Suppressor macrophage treated with lipopolysaccharide for 4 hours (primary cell): Measurements from ENCODE around the gene LRP1.
A peak's percentile ranks its signal among the peaks of the same experiment; 100 is the strongest.

Experiments used
- DNase-seq: peaks from one replicate; pipeline ENCODE4 v3.0.0-alpha.2; 2020

LRP1 gene

DNA sequence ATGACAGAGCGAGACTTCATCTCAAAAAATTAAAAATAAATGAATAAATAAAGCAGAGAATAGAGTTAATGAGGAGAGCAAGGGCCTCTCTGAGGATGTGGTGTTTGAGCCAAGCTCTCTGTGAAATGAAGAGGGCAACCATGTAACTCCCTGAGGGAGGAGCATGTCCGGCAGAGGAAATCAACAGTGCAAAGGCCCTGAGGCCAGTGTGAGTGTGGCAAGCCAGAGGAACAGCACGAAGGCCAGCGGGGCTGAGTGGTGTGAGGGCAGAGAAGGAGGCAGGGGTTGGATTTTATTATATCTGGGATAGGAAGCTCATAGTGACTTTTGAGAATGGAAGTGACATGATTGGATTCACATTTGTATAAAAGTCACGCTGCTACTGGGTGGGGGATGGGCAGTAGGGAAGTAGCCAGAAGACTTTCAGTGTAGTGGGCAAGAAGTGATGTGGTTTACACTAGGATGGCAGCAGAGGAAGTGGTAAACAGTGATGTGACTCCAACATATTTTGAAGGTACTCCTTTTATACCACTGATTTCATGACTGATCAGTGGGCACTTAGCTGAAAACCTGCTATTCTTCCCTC is 29.4 kb downstream of the LRP1 start:
- peak; percentile 80 for DNase-seq

DNA sequence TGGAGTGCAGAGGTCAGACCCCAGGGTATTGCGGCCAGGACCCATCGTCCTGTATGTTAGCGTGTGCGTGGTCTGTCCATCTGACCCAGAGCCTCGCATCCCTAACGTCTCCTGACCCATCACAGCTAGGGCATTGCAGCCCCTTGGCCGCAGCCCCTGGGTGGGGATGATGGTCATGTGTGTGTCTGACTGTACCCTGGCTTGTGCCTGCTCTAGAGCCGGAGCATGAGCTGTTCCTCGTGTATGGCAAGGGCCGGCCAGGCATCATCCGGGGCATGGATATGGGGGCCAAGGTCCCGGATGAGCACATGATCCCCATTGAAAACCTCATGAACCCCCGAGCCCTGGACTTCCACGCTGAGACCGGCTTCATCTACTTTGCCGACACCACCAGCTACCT is 29.9 kb downstream of the LRP1 start:
- no peak for DNase-seq

DNA sequence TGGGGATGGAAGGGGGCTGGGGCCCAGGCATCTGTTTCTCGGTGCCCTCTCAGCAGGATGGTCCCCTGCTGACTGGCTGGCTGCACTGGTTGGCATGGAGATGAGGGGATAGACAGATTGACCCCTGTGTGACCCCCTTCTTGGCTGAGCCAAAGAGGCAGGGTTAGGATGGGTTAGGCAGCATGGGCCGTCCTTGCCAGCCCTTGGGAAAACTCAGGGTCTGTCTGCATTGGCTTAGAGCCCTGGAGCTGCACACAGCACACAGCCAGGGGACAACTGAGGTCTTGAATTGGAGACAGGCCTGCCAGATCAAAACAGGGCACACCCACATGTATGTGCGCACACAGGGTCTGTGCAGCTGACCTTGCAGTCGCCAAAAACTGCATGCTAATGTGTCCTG is 30.4 kb downstream of the LRP1 start:
- DNase-seq = no peak

DNA sequence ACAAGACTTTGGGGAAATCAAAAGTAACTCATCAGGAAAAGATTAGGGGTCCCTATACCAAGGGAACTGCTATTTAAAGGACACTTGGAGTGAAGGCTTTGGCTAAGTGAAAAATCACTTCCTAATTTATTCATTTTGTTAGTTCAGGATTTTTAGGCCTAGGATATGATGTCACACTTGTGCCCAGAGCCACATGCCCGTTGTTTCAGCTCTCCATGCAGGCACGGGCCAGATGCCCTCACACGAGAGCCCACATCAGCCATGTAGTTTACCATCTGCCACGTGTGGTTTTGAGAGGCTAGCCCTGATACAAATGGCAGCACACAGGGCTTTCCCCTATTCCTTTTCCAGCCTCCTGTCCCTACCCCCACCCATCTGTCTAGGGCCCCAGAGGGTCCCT is 31.0 kb downstream of the LRP1 start:
- peak; percentile 60 for DNase-seq

DNA sequence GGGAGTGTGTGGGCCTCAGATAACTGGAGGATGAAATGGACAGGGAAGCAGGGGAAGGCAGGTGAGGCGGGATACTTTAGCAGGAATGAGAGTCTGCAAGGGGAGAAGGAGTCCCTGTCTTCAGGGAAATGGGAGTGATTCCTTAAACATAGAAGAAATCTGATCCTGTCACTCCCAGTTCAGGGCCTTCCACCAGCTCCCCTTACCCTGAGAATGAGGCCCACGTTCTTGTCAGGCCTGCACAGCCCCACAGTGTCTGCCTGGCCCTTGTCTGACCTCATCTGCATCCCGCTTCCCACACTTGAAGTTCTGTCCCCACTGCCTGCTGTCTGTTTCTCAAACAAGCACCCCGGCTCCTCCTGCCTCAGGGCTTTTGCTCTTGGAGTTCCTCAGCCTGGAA is 31.8 kb downstream of the LRP1 start:
- DNase-seq = no peak

DNA sequence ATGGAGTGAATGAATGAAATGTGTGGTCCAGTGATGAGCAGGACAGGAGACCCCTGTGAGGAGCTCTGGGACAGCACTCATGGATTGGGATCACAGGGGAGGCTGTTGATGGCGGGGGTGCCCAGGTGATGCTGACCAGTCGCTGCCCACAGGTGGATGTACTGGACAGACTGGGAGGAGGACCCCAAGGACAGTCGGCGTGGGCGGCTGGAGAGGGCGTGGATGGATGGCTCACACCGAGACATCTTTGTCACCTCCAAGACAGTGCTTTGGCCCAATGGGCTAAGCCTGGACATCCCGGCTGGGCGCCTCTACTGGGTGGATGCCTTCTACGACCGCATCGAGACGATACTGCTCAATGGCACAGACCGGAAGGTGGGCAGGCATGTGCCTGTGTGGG is 32.5 kb downstream of the LRP1 start:
- no peak for DNase-seq

DNA sequence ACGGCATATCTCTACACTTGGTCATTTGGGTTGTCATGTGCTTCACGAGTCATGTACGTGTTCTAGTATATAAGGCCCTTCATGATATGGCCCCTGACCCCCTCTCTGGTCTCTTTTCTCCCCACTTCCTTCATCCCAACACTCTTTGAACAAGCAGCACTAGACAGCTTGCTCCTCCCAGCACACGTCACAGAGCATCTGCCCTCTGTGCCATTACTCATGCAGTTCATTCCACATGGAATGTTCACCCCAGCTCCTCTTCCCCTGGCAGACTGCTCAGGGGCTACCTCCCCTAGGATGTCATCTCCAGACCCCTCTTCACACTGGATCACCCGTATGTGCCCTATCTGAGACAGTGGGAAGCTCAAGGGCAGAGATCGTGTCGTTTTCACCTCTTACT is 33.2 kb downstream of the LRP1 start:
- DNase-seq = no peak

DNA sequence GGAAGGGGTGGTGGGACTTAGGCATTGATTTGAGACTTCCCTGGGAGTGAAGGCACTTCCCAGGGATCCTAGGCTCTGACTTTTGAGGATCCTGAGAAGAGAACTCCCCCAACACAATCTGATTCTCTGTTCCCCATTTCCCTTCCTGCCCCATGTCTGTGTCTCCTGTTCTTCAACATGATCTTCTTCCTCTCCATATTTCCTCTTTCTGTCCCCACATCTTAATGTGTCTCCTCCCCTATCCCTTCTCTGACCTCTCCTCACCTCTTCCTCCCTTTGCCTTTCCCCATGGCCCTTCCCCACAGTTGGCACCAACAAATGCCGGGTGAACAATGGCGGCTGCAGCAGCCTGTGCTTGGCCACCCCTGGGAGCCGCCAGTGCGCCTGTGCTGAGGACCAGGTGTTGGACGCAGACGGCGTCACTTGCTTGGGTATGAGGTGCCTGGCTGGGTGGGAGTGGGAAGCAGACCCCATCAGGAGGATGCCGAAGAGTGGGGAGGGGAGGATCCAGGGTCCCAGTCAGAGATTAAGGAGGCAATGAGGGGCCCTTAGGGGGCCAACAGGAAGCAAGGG is 34.4 kb downstream of the LRP1 start:
- DNase-seq = peak; percentile 54

DNA sequence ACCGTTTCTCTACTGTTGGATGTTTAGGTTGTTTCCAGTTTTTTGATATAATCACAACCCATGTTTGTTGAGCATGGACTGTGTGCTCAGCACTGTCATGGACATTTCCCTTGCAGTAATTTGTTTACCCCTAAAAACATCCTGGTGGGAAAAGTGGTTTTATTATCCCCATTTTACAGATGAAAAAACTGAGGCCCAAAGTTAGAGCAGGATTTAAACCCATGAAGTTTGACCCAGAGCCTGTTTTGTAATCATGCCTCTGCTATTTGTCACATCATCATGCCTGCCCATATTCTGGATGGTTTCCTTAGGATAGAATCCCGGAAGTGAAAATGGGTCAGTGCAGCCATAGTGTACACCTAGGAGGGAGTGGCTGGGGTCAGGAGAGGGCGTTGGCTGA is 36.2 kb downstream of the LRP1 start:
- no peak for DNase-seq

DNA sequence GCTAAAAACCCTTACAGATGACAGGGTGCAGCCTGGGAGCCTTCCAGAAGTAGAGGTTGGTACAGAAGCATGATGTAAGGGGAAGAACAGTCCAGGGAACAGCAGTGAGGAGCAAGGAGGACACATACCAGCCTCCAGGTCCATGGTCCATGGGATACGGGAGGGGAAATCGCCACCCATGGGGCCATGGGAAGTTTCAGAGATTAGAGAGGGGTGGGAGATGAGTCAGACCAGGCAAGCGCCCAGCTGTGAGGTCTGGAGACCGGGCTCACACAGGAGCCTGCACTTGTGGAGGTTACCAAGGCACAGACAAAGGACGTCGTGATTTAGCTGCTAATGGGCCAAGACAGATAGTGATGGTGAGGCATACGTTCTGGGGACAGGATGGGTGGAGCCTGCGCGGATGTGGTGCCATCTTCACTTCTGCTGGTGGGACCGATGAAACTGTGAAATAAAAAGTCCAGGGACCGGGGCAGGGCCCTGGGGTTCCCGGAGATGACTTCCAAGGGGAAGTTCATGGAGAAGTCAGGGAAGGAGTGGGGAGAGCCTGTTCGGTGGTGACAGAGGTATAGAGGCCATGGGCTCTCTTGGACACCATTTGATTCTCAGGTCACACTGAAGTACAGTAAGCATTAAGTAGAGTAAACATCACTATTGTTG is 36.8 kb downstream of the LRP1 start:
- DNase-seq = peak; percentile 38

DNA sequence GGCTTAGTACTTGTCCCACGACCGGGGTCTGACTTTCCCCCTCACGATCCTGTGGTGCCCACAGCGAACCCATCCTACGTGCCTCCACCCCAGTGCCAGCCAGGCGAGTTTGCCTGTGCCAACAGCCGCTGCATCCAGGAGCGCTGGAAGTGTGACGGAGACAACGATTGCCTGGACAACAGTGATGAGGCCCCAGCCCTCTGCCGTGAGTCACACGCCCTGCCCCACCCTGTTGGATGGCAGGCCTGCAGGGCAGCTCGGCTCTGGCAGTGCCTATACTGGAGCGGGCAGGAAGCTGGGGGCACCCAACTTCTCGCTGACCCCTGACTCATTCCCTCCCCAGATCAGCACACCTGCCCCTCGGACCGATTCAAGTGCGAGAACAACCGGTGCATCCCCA is 37.5 kb downstream of the LRP1 start:
- DNase-seq = peak; percentile 40

DNA sequence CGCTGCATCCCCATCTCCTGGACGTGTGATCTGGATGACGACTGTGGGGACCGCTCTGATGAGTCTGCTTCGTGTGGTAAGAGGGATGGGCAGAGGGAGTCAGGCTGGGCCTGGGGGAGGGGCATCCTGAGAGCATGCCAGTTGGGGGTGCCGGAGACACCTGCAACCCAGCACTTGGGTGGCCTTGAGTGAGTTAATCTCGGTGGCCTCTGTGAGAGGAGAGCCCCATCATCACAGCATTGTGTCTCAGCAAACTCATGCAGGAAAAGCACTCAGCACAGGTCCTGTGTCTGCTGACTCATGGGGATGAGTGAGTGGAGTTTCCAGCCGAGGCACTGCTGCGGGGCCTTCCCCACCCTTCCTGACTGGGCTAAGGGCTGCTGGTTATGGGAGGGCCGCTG is 38.7 kb downstream of the LRP1 start:
- DNase-seq = peak; percentile 77

DNA sequence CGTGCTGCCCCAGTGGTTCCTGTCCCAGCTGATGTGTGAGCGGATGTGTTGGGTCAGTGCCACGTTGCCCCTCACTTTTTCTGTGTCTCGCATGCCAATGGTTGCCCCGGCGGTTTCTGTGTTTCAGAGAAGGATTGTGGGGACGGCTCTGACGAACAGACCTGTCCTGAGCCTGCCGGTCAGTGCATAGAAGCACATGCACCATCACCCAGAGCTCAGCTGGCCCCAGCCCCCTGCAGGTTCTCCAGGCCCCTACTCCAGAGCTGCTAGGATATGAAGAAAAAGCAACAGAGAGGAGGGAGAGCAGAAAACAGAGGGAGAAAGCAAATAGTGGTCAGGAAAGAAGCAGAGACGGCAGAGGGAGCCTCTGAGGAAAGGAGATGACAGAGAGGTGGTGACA is 39.8 kb downstream of the LRP1 start:
- no peak for DNase-seq

DNA sequence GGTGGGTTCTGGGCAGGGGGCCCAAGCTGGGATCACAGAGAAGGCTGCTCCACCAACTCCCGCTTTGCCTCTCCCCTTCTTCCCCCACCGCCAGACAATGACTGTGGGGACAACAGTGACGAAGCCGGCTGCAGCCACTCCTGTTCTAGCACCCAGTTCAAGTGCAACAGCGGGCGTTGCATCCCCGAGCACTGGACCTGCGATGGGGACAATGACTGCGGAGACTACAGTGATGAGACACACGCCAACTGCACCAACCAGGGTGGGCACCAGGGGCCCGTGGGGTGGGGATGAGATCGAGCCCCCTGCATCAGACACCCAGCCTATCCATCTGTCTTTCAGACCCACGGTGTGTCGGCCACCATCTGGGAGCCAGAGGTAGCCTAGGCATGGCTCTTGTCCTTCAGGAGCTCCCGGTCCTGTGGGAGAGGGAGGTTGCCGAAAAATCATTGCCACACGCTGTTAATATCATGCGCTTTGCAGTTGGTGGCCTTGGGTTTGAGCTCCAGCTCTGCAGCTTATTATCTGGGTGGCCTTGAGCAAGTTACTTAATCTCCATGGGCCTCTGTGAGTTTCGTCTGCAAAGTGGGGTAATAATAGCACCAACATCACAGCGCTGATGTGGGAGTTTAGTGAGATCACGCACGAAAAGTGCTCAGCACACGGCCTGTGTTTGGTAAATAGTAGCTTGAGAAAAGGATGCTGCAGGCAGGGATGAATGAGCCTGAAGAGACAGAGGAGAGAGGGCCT is 40.9 kb downstream of the LRP1 start:
- no peak for DNase-seq

DNA sequence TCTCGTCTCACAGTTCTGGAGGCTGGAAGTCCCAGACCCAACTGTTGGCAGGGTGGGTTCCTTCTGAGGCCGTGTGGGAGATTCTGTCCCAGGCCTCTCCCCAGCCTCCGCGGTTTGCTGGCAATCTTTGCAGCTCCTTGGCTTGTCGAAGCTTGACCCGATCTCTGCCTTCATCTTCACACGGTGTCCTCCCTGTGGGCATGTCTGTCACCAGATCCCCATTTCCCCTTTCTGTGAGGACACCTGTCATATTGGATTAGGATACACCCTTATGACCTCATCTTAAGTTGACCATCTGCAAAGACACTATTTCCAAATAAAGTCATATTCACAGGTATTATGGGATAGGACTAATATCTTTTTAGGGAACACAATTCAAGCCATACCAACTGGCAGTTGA is 41.7 kb downstream of the LRP1 start:
- DNase-seq = no peak

DNA sequence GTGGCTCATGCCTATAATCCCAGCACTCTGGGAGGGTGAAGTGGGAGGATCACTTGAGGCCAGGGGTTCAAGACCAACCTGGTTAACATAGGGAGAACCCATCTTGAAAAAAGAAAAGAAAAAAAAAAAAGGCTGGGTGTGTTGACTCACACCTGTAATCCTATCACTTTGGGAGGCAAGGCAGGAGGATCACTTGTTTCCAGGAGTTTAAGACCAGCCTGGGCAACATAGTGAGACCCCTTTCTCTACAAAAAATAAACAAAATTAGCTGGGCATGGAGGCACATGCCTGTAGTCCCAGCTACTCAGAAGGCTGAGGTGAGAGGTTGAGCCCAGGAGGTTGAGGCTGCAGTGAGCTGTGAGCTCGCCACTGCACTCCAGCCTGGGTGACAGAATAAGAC is 42.1 kb downstream of the LRP1 start:
- no peak for DNase-seq

DNA sequence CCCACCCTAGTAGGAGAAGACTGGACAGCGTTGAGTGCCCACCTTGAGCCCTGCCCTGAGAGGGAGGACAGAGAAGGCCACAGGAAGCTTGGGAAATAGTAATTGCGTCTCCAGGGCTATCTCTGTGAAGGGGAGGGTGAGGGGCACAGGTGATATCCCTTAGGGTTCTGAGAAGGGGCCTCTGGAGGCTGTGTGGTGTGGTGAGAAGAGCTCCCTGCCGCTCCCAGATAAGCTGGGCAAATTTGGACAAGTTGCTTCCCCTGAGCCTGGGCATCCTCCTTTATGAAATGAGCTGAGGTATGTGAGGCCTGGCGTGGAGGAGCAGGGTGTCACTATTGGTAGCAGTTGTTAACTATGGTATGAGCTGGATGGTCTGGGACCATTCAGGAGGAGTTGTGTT is 42.6 kb downstream of the LRP1 start:
- no peak for DNase-seq

DNA sequence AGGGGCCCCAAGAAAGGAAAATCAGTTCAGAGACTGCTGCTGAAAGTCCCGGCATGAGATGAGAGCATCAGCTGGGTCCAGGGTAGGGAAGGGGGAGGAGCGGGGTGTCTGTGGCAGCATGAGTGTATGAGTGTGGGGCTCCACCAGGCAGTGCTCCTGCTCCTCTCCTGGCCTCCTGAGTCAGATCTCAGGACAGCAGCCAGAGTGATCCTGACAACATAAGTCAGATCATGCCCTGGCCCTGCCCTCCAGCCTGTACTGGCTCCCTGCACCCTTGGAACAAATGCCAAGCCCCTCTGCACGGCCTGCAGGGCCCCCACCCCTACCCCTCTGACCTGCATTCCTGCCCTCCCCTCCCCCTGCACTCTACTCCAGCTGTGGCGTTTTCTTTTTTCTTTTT is 43.4 kb downstream of the LRP1 start:
- no peak for DNase-seq

DNA sequence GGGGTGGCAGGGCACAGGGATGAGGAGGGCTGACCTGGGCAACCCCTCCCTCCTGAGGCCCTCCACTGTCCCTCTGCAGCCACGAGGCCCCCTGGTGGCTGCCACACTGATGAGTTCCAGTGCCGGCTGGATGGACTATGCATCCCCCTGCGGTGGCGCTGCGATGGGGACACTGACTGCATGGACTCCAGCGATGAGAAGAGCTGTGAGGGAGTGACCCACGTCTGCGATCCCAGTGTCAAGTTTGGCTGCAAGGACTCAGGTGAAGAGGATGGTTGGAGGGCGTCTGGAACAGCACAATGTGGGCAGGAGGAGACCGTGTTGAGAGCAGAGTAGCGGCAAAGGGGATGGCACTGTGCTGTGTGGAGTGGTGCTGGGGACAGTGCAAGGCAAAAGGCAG is 44.8 kb downstream of the LRP1 start:
- DNase-seq = peak; percentile 56

DNA sequence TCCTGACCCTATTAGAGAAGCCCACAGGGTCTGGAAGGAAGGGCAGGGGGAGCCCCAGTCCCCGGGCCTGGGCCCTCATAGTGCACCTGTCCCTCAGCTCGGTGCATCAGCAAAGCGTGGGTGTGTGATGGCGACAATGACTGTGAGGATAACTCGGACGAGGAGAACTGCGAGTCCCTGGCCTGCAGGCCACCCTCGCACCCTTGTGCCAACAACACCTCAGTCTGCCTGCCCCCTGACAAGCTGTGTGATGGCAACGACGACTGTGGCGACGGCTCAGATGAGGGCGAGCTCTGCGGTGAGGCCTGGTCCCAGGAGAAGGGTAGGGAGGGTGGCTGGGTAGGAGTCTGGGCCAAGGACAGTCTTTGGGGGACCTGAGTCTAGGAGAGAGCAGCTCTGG is 45.4 kb downstream of the LRP1 start:
- DNase-seq = no peak

DNA sequence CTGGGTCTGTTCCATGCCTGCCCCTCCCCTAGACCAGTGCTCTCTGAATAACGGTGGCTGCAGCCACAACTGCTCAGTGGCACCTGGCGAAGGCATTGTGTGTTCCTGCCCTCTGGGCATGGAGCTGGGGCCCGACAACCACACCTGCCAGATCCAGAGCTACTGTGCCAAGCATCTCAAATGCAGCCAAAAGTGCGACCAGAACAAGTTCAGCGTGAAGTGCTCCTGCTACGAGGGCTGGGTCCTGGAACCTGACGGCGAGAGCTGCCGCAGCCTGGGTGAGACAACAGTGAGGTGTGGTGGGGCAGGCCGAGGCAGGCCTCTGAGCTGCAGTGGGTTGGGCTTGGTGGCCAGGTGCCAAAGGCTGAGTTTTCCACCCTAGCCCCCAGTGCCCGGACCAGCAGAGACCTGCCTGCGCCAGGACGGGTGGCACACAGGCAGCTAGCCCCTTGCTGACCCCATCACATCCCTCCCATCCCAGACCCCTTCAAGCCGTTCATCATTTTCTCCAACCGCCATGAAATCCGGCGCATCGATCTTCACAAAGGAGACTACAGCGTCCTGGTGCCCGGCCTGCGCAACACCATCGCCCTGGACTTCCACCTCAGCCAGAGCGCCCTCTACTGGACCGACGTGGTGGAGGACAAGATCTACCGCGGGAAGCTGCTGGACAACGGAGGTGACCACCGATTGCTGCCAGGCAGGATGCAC is 47.3 kb downstream of the LRP1 start:
- peak; percentile 86 for DNase-seq

DNA sequence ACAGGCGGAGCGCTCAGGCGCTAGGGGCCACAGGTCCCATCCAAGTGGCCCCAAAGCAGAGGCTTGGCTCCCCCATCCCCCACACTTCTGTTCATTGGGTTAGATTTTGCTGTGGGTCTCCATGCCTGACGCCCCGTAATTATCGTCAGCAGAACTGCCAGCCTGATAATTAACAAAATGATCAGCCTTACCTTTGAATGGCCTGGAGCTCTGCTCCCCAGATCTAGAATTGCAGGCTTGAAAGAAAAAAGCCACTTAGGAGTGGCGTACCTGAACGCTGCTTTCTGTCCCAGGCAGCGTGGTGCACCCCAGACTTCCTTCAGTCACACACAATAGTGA is 47.8 kb downstream of the LRP1 start:
- no peak for DNase-seq

DNA sequence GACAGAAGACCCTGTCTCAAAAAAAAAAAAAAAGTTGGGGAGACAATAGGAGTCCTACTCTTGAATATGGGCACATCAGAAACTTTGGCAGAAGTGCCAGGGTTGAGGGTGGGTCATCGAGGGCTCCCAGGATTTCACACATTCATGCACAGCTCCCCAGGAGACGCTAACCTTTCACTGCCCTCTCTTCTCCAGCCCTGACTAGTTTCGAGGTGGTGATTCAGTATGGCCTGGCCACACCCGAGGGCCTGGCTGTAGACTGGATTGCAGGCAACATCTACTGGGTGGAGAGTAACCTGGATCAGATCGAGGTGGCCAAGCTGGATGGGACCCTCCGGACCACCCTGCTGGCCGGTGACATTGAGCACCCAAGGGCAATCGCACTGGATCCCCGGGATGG is 48.6 kb downstream of the LRP1 start:
- no peak for DNase-seq

DNA sequence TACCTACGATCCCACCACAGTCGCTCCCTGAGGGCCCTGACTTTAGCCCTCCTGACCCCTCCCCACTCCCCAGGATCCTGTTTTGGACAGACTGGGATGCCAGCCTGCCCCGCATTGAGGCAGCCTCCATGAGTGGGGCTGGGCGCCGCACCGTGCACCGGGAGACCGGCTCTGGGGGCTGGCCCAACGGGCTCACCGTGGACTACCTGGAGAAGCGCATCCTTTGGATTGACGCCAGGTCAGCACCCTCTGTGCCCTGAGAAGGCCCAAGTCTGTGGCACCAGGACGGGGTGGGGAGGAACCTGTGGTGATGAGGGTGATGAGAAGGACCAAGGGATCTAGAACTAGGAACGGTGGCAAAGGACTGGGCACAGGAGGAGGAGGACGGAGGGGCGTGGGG is 49.1 kb downstream of the LRP1 start:
- DNase-seq = no peak
